Activated B cell treated with CpG ODN at 0.5 μM for 24 hours (primary cell): ENCODE measurements around the gene TMEM164. TPM values are rescaled to one million over a fixed set of nuclear protein-coding genes. Genes with fewer than 3 reads are reported as not detected.

Experiments
- ATAC-seq: fragments of 200-7000 bp; cut with Tn5 transposase; one replicate; pipeline ENCODE4 v1.10.0; 2021; ENCODE audit warnings: low read depth, mild to moderate bottlenecking, moderate library complexity
- CTCF ChIA-PET: fragments of 350-600 bp; sonication (Branson Sonifier 250); formaldehyde crosslinking; loops from one replicate; lab custom pipeline; 2021; ENCODE audit warnings: antibody characterized with exemption; lab: Charles Lee
- POLR2A ChIA-PET: fragments of 350-600 bp; sonication (Branson Sonifier 250); formaldehyde crosslinking; loops from one replicate; lab custom pipeline; 2021; ENCODE audit warnings: antibody characterized with exemption; lab: Charles Lee
- DNase-seq: peaks from one replicate; pipeline ENCODE4 v3.0.0; 2022
- H3K27ac Mint-ChIP-seq: one replicate; pipeline ENCODE4 v1.8.0; 2020; ENCODE audit warnings: mixed read lengths
- H3K27me3 Mint-ChIP-seq: one replicate; pipeline ENCODE4 v1.8.0; 2021; ENCODE audit warnings: mixed read lengths
- H3K36me3 Mint-ChIP-seq: one replicate; pipeline ENCODE4 v1.8.0; 2021; ENCODE audit warnings: low read depth, mixed read lengths
- H3K4me1 Mint-ChIP-seq: one replicate; pipeline ENCODE4 v1.8.0; 2021; ENCODE audit warnings: mixed read lengths
- H3K4me3 Mint-ChIP-seq: one replicate; pipeline ENCODE4 v1.8.0; 2020; ENCODE audit warnings: mild to moderate bottlenecking, mixed read lengths
- H3K9me3 Mint-ChIP-seq: one replicate; pipeline ENCODE4 v1.8.0; 2020; ENCODE audit warnings: mixed read lengths
- intact Hi-C: fragments of 100-400 bp; cut with micrococcal nuclease; formaldehyde crosslinking; loops from one replicate; pipeline ENCODE4 v1.15.1; 2024
- total RNA-seq: library from RNA; stranded (reverse); gene quantifications from 2 replicates; pipeline ENCODE4 v1.2.3, GENCODE V29; 2022
- TF ChIP-seq, protein P1 (sequence below): fragments of 200-600 bp; IDR thresholded peaks from one replicate; pipeline ENCODE4 v1.8.0; 2022; ENCODE audit warnings: antibody characterized with exemption, mild to moderate bottlenecking

TMEM164 gene
- total RNA-seq, 1 donor from 2014 or later, result 21.8 TPM

DNA sequence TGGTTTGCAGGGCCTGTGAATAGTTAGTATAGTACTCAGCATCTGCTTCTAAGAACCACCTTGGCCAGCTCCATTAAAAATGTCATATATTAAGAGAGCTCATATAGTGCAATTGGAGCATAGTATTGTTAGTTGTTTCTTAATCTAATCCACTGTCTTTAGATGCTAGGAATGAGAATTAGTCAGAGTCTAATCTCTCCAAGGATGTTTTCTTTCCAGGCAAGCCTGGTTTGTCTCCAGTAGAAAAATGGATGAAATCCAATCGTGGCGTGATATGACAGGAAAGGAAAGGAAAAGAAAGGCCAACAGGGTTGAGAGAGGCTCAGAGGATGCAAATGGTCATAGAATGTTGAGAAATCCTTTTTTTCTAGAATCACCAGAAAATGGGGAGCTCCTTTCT is 15.0 kb upstream of the TMEM164 start:
- ChIA-PET CTCF (no interaction called here), POLR2A (no interaction called here)
- ATAC-seq (no peak), DNase-seq (no peak)
- no peaks in the 10 kb centered on the region for H3K9me3 Mint-ChIP-seq
- no peak overlapping the region for H3K27ac Mint-ChIP-seq
- H3K4me3 Mint-ChIP-seq, result no peak overlapping the region
- H3K36me3 Mint-ChIP-seq, result no peaks in the 10 kb centered on the region
- H3K27me3 Mint-ChIP-seq, result no peaks in the 10 kb centered on the region
- TF ChIP-seq, protein P1, sequence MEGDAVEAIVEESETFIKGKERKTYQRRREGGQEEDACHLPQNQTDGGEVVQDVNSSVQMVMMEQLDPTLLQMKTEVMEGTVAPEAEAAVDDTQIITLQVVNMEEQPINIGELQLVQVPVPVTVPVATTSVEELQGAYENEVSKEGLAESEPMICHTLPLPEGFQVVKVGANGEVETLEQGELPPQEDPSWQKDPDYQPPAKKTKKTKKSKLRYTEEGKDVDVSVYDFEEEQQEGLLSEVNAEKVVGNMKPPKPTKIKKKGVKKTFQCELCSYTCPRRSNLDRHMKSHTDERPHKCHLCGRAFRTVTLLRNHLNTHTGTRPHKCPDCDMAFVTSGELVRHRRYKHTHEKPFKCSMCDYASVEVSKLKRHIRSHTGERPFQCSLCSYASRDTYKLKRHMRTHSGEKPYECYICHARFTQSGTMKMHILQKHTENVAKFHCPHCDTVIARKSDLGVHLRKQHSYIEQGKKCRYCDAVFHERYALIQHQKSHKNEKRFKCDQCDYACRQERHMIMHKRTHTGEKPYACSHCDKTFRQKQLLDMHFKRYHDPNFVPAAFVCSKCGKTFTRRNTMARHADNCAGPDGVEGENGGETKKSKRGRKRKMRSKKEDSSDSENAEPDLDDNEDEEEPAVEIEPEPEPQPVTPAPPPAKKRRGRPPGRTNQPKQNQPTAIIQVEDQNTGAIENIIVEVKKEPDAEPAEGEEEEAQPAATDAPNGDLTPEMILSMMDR, result no peak
- intact Hi-C loops, result no loop called here
- H3K4me1 Mint-ChIP-seq, result no peaks in the 10 kb centered on the region

DNA sequence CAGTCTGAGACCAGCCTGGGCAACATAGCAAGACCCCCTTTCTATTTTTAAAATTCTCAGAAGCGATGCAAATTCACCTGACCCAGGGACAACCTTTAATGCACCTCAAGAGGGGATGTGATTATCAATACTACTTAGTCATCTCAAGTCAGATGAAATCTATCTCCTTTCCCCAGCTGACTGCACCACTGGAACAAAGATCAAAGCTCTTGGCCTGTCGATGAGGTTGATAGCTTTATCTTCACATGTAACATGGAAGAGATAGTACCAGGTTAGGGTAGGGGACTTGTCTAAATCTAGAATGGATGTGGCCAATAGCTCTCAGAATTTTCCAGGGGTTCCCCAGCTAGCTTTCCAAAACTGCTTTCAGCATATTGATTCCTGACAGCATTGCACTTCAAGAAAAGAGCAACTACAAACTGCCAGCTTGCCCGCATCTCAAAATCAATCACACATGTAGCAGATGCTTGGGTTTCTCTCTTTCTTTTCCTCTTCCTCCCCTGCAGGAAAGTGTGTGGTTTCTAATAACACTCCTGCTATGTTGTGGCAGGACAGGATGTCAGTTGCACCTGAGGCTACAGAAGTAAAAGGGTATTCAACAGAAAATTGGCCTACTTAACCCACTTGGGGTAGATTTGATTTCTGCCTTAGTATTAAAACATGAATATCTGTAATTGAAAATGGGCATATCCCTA is 12.2 kb upstream of the TMEM164 start:
- Mint-ChIP-seq H3K36me3 (no peaks in the 10 kb centered on the region), H3K27me3 (no peaks in the 10 kb centered on the region), H3K4me1 (no peaks in the 10 kb centered on the region), H3K27ac (no peak overlapping the region), H3K9me3 (no peaks in the 10 kb centered on the region), H3K4me3 (no peak overlapping the region)
- POLR2A ChIA-PET, result no interaction called here
- intact Hi-C loops, result no loop called here
- no peak for ATAC-seq
- CTCF ChIA-PET, result no interaction called here
- DNase-seq, result no peak
- TF ChIP-seq, protein P1, result no peak

DNA sequence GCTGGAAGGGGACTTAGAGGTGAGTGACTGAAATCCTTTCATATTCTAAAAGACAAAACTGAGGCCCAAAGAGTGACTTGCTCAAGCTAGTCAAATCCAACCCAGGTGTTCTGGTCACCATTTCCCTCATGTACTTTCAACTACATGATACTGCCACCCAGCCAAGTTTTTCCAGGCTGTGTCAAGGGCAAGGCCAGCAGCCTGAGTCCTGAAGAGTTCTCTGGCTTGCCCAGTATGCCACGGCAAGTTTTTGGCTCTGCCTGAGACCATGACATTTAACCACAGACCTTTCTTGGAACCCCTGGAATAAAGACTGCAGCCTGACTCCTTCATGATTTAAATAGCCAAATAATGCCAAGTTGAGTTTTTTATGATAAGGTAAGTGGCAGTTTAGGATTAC is 10.7 kb upstream of the TMEM164 start:
- no peak overlapping the region for H3K4me3 Mint-ChIP-seq
- no peak overlapping the region for H3K27ac Mint-ChIP-seq
- H3K36me3 Mint-ChIP-seq, result no peaks in the 10 kb centered on the region
- H3K9me3 Mint-ChIP-seq, result no peaks in the 10 kb centered on the region
- DNase-seq (no peak), ATAC-seq (no peak)
- H3K27me3 Mint-ChIP-seq, result no peaks in the 10 kb centered on the region
- ChIA-PET CTCF (no interaction called here), POLR2A (no interaction called here)
- H3K4me1 Mint-ChIP-seq, result no peaks in the 10 kb centered on the region
- TF ChIP-seq, protein P1, result no peak
- intact Hi-C loops, result no loop called here

DNA sequence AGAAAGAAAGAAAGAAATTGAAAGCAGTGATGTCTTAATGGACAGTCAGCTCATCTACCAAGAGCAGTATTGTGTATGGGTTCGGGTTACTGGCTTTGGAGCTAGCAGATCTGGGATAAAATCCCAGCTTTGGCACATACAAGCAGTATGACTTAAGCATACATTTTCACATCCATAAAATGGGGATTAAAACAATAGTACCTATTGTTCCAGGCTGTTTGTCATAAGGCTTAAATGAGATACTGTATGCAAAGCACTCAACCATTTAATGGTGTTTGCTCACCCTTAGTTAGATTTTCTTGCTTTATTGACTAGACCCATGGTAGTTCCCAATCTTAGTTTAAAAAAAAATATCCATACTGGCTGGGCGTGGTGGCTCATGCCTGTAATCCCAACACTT is 7.8 kb upstream of the TMEM164 start:
- no peak overlapping the region for H3K4me3 Mint-ChIP-seq
- ChIA-PET POLR2A (no interaction called here), CTCF (no interaction called here)
- no peaks in the 10 kb centered on the region for H3K36me3 Mint-ChIP-seq
- TF ChIP-seq, protein P1, result no peak
- H3K4me1 Mint-ChIP-seq, result no peaks in the 10 kb centered on the region
- DNase-seq (no peak), ATAC-seq (no peak)
- H3K27me3 Mint-ChIP-seq, result no peaks in the 10 kb centered on the region
- no peaks in the 10 kb centered on the region for H3K9me3 Mint-ChIP-seq
- intact Hi-C loops, result no loop called here
- no peak overlapping the region for H3K27ac Mint-ChIP-seq

DNA sequence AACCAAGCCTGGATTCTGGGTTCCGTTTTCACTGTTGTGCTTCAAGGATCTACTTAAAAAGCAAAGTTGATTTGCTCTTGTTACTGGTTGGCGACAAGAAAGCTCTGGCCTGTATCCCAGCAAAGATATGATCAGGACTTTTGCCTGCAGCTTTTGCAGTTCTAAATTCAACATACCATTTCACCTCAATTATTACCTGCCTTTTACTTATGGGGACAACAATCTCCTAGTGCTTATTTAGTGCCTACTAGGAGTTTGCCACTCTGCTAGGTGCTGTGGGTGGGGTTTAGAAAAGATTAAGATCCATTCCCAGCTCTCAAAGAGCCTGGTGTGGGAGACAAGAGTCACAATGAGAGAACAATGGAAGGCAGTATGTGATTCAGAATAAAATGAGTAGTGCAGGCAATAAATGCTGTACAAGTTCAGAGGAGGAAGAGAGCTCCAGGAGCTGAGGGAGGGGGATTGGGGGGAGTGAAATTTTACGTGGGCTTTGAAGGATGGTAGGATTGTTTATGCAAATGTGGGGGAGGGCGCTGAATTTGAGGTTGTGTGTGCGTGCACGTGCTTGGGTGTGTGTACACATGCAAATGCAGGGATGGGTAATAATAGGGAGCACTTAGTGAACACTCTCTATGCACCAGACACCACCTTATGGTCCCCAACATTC is 5.0 kb upstream of the TMEM164 start:
- peaks cover 4% of the 10 kb centered on the region for H3K4me1 Mint-ChIP-seq
- no peaks in the 10 kb centered on the region for H3K27me3 Mint-ChIP-seq
- intact Hi-C loops, result no loop called here
- no peak overlapping the region for H3K27ac Mint-ChIP-seq
- TF ChIP-seq, protein P1, result no peak
- H3K9me3 Mint-ChIP-seq, result no peaks in the 10 kb centered on the region
- ATAC-seq (no peak), DNase-seq (no peak)
- H3K4me3 Mint-ChIP-seq, result no peak overlapping the region
- ChIA-PET POLR2A (no interaction called here), CTCF (no interaction called here)
- H3K36me3 Mint-ChIP-seq, result no peaks in the 10 kb centered on the region
